ENCODE results near the gene HNRNPH2.

Gene HNRNPH2, protein sequence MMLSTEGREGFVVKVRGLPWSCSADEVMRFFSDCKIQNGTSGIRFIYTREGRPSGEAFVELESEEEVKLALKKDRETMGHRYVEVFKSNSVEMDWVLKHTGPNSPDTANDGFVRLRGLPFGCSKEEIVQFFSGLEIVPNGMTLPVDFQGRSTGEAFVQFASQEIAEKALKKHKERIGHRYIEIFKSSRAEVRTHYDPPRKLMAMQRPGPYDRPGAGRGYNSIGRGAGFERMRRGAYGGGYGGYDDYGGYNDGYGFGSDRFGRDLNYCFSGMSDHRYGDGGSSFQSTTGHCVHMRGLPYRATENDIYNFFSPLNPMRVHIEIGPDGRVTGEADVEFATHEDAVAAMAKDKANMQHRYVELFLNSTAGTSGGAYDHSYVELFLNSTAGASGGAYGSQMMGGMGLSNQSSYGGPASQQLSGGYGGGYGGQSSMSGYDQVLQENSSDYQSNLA

DNA sequence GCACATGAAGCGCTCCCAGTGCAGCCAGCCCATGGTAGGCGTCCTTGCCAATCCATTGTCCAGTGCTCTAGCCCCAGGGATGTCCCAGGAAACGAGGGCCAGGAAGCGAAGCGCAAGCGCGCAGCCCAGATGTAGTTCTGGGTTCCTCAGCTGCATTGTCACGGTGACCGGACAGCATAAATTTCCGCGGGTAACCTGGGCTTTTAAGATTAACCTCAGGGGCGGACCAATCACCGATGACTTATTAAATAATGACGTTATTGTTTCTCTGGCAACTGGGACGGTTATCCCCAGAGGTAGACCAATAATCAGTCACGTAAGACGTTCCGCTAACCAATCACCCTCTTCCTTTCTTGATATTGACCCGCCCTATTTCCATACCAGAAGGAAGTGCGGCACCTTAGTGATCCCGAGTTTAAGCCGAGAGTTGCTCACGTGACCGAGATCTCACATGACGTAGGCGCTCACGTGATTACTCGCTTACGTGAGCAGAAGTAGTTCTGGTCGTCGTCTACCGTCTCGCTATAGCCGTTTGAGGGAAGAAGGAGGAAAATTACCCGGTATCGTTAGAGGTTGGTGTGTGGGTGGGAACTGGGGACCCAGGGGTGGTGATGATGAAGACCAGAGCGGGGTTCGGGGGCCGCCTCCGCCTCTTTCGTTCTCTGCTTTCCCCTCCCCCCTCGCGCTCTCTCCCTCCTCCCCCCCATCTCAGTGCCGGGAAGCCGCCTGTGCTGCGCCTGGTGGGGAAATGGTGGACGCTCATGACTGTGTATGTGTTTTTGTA lies at the start of gene HNRNPH2, which contains the start of gene GLA:
Gene HNRNPH2 (plus strand): TSS at position 475 of the 784 bp plus-strand sequence. CDS start 3,767 bp downstream, outside the sequence.
Gene GLA (minus strand): TSS at position 178 of the 784 bp plus-strand sequence. CDS start 22 bp downstream, at position 156.
- Histone ChIP-seq H3K4me3 (peak within 1 kb of the TSS; percentile 44 to 66 (median 54)), H3K27ac (peak within 1 kb of the TSS; percentile 74 to 96 (median 90))

- no peak overlapping the region for H3K27ac ChIP-seq
- no peak overlapping the region for H3K4me3 ChIP-seq
Observed at GRCh38 chrX:101359966-101360365, 48.1 kb upstream of the HNRNPH2 start.

DNA sequence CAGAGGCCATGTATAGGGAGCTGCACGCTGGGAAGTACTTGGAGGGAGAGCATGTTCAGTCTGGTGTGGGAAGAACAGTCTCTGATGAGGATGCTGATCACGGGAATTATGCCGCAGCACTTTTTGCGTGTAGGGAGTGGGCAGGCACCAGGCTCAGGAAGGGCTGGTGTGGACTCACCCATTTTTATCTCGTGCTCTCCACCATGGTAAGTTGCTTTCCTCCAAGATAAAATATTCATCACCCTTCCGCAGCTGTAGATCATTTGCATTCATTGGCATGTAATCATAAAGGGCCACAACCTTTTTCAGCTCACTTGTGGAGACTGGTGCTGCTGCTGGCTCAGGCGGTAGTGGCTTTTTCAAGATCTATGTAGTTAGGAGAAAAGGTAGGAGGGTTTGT lies 47.6 kb upstream of the HNRNPH2 start:
- H3K27ac ChIP-seq = no peak overlapping the region
- H3K4me3 ChIP-seq = no peak overlapping the region

DNA sequence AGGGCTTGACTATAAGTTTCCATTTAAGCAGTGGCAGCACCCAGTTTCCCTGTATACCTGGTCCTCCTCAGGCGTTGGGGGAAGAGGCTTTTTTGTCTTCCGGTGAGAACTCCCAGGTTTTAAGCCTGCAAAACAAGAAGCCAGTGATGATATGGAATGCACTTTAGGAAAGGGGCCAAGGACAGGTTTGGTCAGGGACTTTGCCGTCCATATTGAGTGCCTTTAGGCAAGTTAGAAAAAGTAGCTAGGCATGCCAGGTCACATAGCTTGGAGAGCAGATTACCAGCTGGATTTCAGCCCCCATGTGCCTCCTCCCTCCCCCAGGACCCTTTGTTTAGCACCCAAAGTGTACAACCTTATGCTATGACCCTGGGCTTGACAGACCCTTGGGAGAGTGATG lies 45.9 kb upstream of the HNRNPH2 start:
- Histone ChIP-seq H3K27ac (no peak overlapping the region), H3K4me3 (no peak overlapping the region)

- H3K4me3 ChIP-seq = no peak overlapping the region
Observed at GRCh38 chrX:101362757-101363156, 45.3 kb upstream of the HNRNPH2 start.

DNA sequence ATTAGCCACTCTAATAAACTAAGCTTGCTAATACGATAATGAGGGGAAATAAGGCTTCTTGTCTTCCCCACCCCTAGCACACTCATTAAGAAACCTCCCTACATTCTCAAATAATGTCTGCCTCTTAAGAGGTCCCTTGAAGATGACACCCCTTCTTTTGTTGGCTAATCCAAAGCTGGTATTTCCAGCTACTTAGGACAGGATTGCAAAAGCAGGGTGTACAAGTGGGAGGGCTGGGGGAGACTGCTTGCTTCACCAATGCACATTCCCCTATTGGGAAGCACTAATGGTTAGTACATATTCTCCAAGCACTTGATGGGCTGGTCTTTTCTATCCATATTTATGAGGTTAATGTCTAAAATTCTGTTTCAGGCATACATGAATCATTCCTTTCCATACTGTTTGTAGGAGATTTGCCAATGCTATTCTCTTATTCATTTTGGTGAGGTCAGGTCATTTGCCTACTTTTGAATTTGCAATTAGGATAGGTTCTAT lies 42.7 kb upstream of the HNRNPH2 start:
- no peak overlapping the region for H3K27ac ChIP-seq
- H3K4me3 ChIP-seq = no peak overlapping the region

More at GRCh38 chrX:101362757-101363156, 45.3 kb upstream of the HNRNPH2 start:
- H3K27ac ChIP-seq = no peak overlapping the region

GRCh38 chrX:101368800-101369199 lies 39.2 kb upstream of the HNRNPH2 start:
- H3K4me3 ChIP-seq = no peak overlapping the region
- no peak overlapping the region for H3K27ac ChIP-seq

DNA sequence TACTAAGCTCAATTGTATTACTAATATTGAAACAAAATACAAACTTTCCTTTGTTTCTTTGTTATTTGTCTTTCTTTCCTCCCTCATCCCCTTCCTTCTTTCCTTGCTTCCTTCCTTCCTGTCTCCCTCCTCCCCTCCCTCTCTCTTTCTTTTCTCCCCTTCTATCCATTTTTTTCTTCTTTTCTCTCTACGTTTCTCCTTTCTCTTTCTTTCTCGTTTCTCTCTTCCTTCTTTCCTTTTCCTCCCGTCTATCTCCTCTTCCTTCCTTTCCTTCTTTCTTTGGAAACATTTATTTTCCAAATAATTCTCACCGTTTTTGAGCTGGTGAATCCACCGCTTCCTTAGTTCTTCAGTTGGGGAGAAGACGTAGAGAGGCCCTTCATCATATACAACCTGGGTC lies 38.3 kb upstream of the HNRNPH2 start:
- no peak overlapping the region for H3K27ac ChIP-seq
- H3K4me3 ChIP-seq = no peak overlapping the region

GRCh38 chrX:101370888-101371504 lies 37.0 kb upstream of the HNRNPH2 start:
- H3K4me3 ChIP-seq = no peak overlapping the region
- H3K27ac ChIP-seq = no peak overlapping the region

GRCh38 chrX:101377547-101377946 lies 30.5 kb upstream of the HNRNPH2 start:
- Histone ChIP-seq H3K27ac (no peak overlapping the region), H3K4me3 (no peak overlapping the region)

DNA sequence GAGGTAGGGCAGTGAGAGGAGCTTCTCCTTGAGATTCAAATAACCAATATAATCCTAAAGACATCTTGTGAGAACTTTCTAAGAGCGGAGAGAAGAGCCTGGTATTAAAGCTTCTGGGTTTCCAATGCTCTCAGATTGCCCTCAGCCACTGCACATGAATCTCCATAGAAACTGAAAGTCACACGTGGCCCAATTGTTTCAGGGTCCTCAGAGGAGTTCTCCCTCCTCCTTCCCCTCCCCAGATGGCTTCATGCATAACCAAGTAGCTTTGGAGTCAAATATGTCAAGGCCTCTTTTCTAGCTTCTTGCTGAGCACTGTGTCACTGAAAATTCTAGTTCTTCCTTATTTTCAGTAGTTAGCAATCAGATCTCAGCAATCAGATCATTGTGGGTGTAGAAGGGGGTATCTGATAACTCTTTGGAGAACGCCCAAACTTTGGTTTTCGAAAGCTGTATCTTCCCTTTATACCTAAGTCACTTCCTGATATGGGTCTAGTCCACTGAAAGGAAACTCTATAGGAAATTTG lies 24.3 kb upstream of the HNRNPH2 start:
- no peak overlapping the region for H3K4me3 ChIP-seq
- H3K27ac ChIP-seq = no peak overlapping the region

GRCh38 chrX:101385026-101385684 lies 22.9 kb upstream of the HNRNPH2 start:
- peak overlapping the region in 8 of 21 experiments; percentile 29 to 67 (median 43) for H3K27ac ChIP-seq

GRCh38 chrX:101385795-101386541 lies 22.1 kb upstream of the HNRNPH2 start, which contains the start of gene BTK:
Gene BTK, minus strand, starts transcription at chrX:101386191. Its CDS starts 10,907 bp downstream, at chrX:101375284.
- H3K27ac ChIP-seq = peak within 1 kb of the TSS in 9 of 21 experiments; percentile 17 to 67 (median 43)
- peak within 1 kb of the TSS in 1 of 7 experiments; percentile 9 for H3K4me3 ChIP-seq

More at GRCh38 chrX:101385026-101385684, 22.9 kb upstream of the HNRNPH2 start:
- no peak overlapping the region for H3K4me3 ChIP-seq

GRCh38 chrX:101386542-101386885 lies 21.5 kb upstream of the HNRNPH2 start:
- Histone ChIP-seq H3K27ac (peak overlapping the region in 2 of 21 experiments; percentile 47 to 49), H3K4me3 (no peak overlapping the region)

- Histone ChIP-seq H3K4me3 (no peak overlapping the region), H3K27ac (no peak overlapping the region)
Observed at GRCh38 chrX:101388604-101389003, 19.4 kb upstream of the HNRNPH2 start.

DNA sequence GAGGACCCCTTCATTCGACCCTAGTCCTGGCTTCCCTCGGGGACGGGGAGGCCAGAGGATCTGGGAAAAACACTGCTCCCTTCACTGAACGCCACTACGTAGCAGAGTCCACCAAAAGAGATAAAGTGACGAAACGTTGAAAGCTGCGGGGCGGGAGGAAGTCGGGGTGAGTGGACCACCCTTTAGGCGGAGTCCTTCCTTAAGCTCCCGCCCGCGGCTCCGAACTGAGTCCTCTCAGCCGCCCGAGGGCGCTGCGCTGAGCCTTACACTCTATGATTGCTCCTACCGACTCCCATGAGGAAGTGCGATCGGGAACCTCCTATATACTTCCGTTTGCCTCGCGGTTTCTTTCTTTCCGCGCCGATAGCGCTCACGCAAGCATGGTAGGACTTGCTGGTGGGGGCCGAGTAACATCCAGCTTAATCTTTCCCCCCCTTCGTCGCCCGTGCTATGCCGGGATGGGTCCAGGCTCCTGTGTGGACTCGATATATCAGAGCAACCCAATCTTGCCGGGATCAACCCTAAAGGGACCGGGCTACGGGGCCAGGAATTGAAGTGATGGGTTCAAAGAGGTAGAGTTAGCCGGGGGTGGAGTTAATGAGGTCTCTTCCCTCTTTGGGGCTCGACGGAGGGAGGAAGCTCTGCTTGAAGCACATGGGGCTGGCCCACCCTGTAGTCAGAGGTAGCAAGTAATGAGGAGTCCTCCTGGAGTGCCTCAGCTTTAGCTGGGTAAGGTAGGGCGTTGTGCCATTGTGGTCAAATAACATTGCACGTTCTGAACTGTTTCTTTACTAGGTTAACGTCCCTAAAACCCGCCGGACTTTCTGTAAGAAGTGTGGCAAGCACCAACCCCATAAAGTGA lies 17.1 kb upstream of the HNRNPH2 start, which contains the start of gene RPL36A:
Gene RPL36A (plus strand): TSS at position 348 of the 862 bp plus-strand sequence. CDS start 33 bp downstream, at position 381.
- H3K27ac ChIP-seq = peak within 1 kb of the TSS; percentile 32 to 89 (median 78)
- peak within 1 kb of the TSS; percentile 37 to 54 (median 48) for H3K4me3 ChIP-seq

DNA sequence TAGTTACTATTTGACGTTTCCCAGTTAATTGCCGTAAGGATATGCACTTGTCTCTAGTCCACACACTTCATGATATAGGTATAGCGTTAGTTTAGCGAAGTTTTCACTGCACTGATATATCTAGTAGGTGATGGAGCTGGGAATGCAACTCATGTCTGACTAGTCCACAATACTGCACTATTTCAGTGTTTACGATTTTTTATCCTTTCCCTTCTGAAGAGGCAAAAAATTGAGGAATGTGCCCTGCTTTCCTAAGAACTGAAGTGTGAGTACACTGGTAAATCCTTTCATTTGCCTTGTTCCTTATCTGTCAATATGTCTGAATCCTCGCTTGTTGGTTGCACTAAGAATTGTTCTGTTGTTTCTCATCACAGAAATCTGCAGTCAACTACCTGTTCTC lies 16.2 kb upstream of the HNRNPH2 start:
- H3K27ac ChIP-seq = peak overlapping the region in 14 of 21 experiments; percentile 35 to 89 (median 78)
- peak overlapping the region; percentile 37 to 54 (median 48) for H3K4me3 ChIP-seq

All from skin epidermis (tissue), 12 donors.